LoVo (cell line): Measurements from ENCODE around the gene CIAO2A.
A peak's percentile ranks its signal among the peaks of the same experiment; 100 is the strongest.
"Not testable (repeated sequence)": the region's sequence is repeated elsewhere in the genome, so short reads cannot be mapped to it uniquely, and the experiment has no call there.

Experiments used
- DNase-seq: peaks from one replicate; pipeline ENCODE4 v3.0.0-alpha.2; 2016; ENCODE audit warnings: low spot score

The CIAO2A gene

GRCh38 chr15:64111679-64112050 lies 18.0 kb upstream of the CIAO2A start:
- no peak for DNase-seq

DNA sequence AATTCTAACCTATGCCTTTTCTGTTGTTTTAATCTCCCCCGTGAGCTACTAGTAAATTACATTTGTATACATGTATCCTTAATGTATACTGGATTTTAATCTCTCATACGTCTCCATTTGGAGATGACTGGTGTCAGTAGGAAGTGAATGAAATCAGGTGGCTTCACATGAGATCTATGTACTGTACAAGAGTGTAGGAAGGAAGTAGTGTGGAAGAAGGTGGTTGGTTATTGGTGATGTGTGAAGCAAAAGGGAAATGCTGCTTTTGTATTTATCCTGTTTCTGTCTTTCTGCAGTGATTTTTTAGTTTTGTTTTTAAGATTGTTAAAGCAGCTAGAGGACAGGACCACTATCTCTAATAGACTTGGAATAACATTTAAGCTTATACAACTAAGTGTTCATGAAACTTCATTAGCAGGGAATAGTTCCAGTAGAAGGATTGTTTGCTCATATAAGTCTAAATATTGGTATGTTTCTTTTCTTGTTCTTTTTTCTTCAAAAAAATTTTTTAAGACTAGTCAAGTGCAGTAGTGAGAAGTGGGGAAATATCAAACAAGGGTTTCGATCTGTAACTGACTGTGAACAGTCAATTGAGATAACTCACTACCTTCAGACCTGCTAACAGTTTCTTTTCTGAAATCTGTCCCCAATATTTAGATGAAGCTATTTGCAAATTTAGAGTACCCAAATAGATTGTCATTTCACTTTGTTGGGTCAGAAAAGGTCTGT lies 17.5 kb upstream of the CIAO2A start:
- no peak for DNase-seq

DNA sequence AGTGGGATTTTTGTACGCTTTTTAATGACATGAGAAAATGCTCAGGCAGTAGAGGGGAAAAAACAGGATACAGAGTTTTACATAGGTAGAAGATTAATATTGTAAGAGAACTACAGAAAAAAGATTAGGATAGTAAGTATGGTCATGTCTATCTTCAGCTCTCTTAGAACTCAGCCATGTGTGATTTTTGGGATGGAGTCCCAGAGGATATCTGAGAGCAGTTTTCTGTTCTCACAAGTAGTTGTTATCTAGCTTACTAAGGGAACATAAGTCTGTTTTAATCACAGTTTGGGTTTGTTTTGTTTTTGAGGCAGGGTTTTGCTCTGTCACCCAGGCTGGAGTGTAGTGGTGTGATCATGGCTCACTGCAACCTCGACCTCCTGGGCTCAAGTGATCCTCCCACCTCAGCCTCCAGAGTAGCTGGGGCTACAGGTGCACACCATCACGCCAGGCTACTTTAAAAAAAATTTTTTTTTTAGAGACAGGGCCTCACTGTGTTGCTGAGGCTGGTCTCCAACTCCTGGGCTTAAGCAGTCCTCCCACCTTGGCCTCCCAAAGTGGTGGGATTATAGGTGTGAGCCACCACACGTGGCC lies 16.6 kb upstream of the CIAO2A start:
- DNase-seq, result not testable (repeated sequence)

GRCh38 chr15:64107337-64107736 lies 13.7 kb upstream of the CIAO2A start:
- DNase-seq, result no peak

GRCh38 chr15:64105113-64105704 lies 11.6 kb upstream of the CIAO2A start:
- no peak for DNase-seq

- DNase-seq, result no peak
These were observed 8.9 kb upstream of the CIAO2A start for GRCh38 chr15:64102497-64102896.

DNA sequence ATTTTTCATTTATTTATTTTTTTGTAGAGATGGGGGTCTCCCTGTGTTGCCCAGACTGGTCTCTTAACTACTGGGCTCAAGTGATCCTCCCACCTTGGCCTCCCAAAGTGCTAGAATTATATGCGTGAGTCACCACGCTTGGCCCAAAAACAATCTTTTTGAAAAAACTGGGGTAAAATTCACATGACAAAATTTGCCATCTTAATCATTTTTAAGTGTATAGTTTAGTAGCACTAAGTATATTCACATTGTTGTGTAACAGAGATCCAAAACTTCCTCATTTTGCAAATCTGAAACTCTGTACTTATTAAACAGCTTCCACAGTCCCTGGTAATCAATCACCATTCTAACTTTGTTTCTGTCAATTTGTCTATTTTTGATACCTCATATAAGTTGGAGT lies 7.3 kb upstream of the CIAO2A start:
- no peak for DNase-seq

DNA sequence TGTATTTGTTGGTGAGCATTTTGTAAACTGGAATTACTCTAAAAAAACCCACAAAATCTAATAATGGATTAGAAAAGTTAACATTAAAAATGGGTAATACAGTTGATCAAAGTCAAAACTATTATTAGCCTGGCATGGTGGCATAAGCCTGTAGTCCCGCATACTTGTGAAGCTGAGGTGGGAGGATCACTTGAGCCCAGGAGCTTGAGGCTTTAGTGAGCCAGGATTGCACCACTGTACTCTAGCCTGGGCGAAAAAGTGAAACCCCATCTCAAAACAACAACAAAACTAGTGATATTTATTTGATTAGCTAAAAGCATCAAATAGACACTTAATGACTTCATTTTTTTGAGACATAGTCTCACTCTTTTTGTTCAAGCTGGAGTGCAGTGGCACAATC lies 5.7 kb upstream of the CIAO2A start:
- no peak for DNase-seq

GRCh38 chr15:64096668-64097384 lies 3.2 kb upstream of the CIAO2A start:
- peak; percentile 20 for DNase-seq

DNA sequence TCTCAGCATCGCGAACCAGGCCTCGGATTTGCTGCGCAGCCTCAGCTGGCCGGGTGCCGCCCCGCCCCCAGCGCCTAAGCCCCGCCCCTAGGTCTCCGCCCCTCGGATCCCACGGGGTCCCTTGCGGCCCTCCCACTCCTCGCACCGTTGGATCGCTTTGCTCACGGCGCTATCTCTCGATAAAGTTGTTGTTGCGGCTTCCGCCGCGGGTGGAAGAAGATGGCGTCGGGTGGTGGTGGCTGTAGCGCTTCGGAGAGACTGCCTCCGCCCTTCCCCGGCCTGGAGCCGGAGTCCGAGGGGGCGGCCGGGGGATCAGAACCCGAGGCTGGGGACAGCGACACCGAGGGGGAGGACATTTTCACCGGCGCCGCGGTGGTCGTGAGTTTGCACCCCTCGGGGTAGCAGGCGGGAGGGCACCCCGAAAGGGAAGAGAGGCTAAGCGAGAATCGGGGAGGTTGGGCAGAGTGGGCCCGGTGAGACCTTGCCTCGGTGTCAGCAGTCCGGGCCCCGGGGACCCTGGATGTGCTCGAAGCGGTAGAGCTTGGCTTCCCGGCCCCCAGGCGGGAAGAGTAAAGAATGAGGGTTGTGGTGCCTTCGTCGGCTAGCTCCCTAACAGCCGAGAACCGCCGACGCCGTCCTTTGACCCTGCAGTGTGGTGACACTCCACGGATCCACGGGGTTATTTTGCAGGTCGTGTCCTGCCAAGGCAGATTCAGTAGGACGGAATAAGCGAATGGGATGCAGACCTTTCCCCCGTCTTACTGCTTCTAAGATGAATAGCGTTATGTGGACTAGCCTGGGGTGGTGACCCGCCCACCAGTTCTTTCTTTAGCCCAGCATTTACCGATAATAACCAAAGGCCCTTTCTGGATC lies 2.4 kb upstream of the CIAO2A start, which contains the start of gene SNX1:
SNX1 (plus strand) TSS at position 188 of the 873 bp plus-strand sequence; CDS start at position 220, 32 bp downstream.
- peak; percentile 95 for DNase-seq

DNA sequence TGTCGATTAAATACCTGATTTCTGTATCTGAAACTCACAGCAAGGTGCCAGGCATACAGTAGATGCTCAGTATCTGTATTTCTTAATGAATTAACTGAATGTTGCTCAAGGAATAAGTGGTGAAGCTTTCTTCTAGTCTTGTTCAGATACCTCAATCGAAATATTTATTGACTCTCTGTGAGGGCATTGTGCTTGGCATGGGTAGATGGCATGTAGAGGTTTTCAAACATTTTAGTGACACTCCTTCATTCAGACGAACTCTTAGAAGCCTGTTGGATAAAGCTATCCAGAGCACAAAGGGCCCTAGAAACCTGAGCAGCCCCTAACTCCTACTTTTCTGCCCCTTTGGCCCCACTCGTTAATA lies 1.8 kb upstream of the CIAO2A start:
- no peak for DNase-seq

GRCh38 chr15:64092864-64093626 lies 593 bp downstream of the CIAO2A start:
- DNase-seq, result peak; percentile 76

DNA sequence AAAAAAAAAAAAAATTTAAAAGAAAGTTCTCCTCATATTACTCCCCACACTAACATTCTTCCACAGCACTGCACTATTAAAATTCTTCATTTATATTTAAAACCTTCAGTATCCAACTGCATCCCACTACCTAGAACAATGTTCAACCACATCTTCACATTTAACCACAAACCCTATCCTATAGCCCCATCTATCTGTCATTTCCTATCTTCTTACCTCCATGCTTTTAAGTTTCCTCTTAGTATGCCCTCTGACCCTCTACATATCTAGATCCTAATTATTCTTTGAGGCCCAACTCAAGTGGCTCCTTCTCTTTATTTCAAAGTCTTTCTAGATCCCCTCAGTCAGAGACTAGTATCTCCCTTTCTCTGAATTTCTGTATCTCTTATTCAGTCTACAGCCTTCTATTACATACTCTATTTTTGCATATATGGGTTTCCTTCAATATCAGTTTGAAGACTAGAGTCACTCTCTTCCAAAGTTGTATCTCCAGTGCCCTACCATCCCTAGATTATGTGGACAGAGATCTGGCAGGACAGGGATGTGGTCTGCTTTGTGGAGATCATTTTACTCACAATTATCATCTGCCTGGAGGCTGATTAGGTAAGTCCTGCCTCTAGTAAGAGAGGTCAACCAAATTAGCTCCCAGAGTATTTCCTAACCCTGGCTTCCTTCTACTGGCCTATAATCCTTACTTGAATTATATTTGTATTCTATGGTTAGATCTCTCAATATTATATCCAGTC lies 1.4 kb downstream of the CIAO2A start:
- DNase-seq, result no peak

DNA sequence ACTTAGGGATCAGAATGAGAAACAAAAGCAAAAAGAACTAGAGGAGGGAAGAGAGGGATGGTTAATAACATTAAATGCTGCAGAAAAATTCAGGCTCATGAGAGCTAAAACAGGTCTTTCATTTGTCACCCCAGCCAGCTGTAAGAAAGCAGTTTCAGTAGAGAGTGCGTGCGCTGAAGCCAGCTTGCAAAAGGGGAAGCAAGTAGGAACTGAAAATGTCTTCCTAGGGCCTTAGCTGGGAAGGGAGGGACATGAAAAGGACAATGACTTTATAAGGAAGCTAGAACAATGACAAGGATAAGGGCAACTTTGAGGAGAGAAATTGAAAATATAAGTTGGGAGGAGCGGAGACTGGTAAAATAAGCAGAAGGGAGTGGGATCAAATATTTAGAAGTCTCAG lies 3.1 kb downstream of the CIAO2A start:
- no peak for DNase-seq

DNA sequence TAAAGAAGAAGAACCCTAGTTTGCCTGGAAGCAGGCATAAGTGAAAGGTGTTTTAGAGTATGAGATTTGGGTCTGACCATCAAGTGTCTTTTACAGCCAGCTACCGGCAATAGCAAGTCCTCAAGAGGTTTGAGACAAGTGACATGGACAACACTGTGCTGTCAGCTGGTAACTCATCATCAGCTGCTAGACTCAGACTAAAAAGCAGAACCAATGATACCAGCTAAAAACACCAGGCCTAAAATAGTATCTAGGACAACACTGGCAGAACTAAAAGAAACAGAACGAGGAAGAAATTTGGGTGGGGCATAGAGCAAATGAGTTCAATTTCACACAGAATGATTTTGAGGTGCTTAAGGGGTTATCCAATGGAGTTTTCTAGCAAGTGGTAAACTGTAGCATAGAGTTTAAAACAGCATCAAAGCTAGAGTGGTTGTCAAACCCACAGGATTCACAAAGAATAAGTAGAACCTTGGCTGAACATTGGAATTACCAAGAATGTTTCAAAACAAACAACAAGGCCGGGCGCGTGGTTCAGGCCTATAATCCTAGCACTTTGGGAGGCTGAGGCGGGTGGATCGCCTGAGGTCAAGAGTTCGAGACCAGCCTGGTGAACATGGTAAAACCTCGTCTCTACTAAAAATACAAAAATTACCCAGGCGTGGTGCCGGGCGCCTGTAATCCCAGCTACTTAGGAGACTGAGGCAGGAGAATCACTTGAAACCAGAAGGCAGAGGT lies 3.9 kb downstream of the CIAO2A start:
- no peak for DNase-seq

DNA sequence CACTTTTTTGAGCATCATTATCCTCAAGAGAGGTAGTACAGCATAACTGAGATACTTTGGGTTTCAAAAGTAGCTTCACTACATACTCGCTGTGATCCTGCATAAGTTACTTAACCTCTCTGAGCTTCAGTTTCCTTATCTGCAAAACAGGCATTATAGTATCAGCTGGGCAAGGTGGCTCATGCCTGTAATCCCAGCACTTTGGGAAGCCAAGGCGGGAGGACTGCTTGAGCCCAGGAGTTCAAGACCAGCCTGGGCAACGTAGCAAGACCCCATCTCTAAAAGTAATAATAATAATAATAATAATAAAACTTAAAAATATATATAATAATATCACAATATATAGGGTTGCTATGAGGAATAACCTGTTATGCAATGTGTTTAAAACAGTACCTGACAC lies 10.9 kb downstream of the CIAO2A start:
- no peak for DNase-seq

DNA sequence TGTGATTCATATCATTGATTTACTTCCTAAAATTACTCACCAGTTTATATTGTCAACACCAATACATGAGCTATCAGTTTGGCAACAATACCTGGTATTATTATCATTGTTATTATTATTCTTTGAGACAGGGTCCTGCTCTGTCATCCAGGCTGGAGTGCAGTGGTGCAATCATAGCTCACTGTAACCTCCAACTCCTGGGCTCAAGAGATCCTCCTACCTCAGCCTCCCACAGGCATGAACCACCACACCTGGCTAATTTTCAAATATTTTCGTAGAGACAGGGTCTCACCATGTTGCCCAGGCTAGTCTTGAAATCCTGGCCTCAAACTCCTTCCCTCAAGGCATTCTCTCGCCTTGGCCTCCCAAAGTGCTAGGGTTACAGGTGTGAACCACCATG lies 20.1 kb downstream of the CIAO2A start:
- not testable (repeated sequence) for DNase-seq

GRCh38 chr15:64072812-64073211 lies 20.8 kb downstream of the CIAO2A start:
- no peak for DNase-seq

- no peak for DNase-seq
These were observed 21.5 kb downstream of the CIAO2A start for GRCh38 chr15:64071931-64072765.
